HG02870 (cell line): Measurements from ENCODE around the gene CD9.
"Not testable (repeated sequence)": the region's sequence is repeated elsewhere in the genome, so short reads cannot be mapped to it uniquely, and the experiment has no call there.

Experiments used
- ATAC-seq: cut with Tn5 transposase; IDR thresholded peaks from one replicate; pipeline ENCODE4 v1.9.1; 2021; ENCODE audit warnings: mild to moderate bottlenecking, moderate library complexity; ENCODE audit not compliant: unreplicated experiment

CD9 gene

DNA sequence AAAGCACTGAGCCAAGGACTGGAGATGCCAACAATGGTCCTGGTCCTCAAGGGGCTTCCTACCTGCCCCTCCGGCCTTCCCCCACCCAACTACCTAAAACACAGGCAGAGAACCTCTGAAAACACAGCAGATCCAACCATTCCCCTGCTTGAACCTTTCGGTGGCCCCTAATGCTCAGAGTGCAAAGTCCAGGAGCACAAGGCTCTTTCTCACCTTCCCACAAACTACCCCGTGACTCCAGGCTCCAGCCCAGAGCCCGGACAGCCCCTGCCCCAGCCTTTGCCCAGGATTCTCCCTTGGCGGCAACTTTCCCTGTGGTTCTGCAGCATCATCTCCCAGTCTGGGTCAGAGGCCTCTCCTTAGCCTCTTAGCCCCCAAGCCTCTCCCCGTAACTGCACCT is 1.6 kb upstream of the CD9 start:
- no peak for ATAC-seq

- ATAC-seq = no peak
These were observed 1.1 kb upstream of the CD9 start for GRCh38 chr12:6198985-6199530.

DNA sequence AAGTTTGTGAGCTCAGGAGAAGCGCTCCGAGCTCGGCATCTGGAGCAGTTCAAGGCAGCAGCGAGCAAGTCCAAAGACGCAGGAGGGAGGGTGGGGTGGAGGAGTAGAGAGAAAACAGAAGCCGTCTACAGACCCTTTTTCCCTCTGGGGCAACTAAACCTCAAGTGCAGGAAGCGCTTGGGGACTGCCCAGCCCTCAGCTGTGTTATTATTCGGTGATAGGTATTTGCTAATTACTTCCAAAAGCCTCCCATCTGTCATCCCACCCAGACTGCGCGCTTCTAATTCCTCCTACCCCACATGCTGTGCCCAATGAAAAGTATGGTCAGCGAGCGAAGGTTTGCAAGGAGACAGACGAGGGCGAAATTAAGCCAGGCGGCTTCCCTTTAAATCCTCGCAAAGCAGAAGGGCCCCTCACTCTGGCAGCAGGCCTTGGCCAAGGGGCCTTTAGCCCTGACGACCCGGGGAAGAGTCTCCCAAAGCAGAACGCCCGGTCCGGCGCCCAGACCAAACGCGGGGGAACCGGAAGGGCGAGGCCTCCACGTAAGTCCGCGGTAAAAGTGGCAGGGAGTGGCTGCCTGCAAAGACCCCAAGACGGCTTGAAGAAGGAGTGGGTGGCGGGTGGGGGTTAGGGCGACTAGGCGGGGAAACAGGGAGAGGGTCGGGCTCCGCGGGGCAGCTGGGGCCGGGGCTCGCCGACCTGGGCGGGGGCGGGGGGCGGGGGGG is 507 bp upstream of the CD9 start:
- ATAC-seq = no peak

GRCh38 chr12:6201213-6201608 is 1.0 kb downstream of the CD9 start:
- ATAC-seq = no peak

DNA sequence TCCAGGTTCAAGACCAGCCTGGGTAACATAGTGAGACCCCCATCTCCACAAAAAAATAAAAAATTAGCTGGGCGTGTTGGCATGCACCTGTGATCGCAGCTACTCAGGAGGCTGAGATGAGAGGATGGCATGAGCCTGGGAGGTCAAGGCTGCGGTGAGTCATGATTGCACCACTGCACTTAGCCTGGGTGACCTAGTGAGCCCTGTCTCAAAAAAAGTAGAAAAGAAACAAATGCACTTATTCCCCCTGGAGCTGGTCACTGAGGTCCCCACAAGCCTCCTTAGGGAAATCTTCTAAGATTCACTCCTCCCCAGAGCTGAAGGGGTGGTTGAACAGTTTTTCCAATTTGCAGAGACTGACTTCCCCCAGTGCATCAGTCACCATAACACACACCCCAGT is 1.6 kb downstream of the CD9 start:
- ATAC-seq = no peak

GRCh38 chr12:6202304-6202703 is 2.1 kb downstream of the CD9 start:
- no peak for ATAC-seq

- ATAC-seq = no peak
These were observed 2.6 kb downstream of the CD9 start for GRCh38 chr12:6202846-6203245.

DNA sequence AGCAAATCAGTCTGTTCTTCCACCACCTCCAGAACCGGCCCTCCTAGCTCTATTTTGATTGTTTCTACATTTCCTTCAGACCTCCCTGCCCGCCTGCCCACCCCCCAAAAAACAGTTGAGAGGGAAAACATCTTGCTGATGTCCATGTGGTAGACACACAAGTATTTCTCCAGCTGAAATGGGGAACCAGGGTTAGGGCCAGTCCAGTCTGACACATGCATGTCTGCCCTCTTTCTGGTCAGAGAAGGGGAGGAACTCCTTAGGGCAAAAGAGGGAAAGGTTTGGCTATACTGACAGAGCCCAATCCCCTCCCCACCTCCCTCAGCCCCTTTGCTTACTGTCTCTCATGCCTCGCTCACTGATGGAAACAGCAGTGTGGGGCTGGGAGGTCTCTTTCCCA is 3.4 kb downstream of the CD9 start:
- no peak for ATAC-seq

GRCh38 chr12:6204533-6205143 is 4.4 kb downstream of the CD9 start:
- ATAC-seq = no peak

DNA sequence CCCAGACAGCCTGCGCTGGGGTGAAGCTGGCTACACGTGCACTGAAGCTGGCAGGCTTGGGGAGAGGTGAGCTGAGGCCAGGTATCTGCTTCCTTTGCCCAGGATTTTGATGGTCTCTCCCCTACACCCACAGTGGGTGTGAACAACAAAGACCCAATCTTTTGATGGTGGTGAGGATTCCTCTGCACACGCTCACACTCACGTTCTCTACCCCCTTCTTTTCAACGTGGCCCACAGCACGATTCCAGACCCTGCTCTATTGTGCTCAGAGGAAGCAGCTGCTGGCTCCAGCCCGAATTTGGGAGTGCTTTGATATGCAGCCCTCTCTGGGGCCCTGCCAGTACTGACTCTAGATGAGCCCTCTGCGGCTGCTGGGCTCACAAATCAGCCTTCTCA is 4.9 kb downstream of the CD9 start:
- ATAC-seq = no peak

DNA sequence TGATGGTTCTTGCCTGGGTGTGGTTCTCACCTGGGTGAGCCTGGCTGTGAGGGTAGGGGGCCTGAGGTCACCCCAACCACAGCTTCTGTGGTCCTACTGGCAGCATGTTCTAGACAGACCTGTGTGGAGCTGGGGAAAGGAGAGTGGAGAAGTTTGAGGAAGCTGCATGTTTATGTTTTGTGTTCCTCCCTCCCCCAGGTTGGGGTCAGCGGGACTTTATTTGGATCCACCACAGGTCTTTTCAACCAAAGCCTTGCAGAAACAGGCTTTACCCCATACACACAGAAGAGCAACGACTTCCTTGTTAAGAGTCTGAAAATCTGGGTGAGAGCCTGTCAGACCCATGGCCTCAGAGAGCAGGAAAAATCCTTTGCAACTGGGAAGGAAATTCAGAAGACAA is 5.6 kb downstream of the CD9 start:
- ATAC-seq = no peak

- ATAC-seq = no peak
These were observed 6.1 kb downstream of the CD9 start for GRCh38 chr12:6206327-6206726.

DNA sequence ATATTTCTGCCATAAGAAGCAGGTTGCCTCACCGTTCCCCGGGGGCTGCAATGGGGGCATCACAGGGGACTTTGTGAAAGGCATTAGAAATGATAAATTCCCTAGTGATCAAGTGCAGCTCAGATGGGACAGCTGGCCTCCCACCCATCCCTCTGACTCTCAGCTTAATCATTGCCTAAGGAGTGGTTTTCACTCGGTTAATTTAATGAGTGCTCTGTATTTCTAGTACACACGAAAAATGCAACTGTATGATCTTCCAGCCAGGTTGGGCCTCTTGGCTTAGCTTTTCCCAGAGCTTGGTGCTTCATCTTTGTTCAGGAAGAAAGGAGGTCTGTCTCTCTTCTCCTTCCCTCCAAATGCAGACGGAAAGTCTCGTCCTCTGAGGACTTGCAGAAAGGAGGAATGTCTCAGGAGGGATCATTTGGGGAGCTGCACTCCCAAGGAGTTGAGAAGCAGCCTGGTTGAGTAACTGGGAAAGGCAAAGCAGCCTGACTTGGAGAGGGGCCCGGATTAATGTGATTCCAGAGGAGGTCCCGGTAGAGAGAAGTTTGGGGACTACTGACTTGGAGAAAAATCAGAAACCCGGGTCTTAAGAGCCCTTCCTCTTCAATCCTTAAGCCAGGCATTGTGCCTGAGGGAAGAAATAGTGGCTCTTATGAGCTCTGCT is 7.2 kb downstream of the CD9 start:
- ATAC-seq = no peak

GRCh38 chr12:6208130-6208529 is 7.9 kb downstream of the CD9 start:
- no peak for ATAC-seq

DNA sequence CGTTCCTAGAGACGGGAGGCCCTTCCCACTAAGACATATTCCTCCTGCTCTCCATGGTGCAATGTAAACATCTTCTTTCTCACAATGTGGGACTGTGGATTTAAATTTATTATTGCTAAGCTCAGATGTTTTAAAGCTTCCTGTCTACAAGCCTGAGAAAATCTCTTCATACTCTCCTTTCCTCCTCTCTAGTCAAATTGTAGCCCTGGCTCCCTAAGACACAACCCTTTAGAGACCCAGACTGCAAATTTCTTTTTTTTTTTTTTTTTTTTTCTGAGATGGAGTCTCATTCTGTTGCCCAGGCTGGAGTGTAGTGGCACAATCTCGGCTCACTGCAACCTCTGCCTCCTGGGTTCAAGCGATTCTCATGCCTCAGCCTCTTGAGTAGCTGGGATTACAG is 9.2 kb downstream of the CD9 start:
- ATAC-seq = not testable (repeated sequence)

GRCh38 chr12:6211421-6211869 is 11.2 kb downstream of the CD9 start:
- ATAC-seq = no peak

DNA sequence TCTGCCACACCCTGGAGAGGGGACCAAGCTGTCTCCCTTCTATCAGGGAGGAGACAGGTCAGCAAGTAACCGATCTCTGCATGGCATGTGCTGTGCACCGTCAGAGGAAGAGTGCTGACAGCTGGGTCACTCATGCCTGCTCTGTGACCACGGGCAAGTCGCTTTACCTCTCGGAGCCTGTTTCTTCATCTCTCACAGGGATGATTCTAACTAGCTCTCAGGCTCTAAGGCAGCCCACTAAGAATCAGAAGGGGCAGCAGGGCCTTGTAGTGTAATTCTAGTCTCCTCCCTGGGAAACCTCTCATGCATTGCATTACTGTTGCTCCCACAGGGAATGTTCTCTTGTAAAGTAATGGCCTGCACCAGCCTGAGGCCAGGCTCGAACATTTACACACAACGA is 11.9 kb downstream of the CD9 start:
- ATAC-seq = no peak

DNA sequence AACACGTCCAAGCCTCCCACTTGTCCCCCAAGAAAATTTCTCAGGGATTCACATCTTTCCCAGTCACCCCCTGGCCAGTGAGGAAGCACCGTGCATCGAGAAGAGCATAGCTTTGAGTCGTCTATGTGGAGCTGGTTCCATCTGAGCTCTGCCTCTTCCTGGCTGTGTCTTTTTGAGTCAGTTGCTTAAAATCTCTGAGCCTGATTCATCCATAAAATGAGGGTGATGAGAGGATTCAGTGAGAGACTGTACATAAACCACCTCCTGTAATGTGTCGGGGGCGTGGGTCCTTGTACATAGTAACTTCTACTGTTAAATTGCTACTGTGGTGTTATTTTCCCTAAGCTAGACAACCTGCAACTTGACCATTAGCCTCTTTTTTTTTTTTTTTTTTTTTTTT is 13.8 kb downstream of the CD9 start:
- no peak for ATAC-seq

- ATAC-seq = no peak
These were observed 14.4 kb downstream of the CD9 start for GRCh38 chr12:6214633-6215032.

GRCh38 chr12:6215120-6215807 is 15.1 kb downstream of the CD9 start:
- ATAC-seq = no peak

- ATAC-seq = no peak
These were observed 15.8 kb downstream of the CD9 start for GRCh38 chr12:6215932-6216494.
